Left ventricle myocardium superior (tissue), 1 donor: ENCODE measurements around the gene CNDP1. TPM values are rescaled to one million over a fixed set of nuclear protein-coding genes. Genes with fewer than 3 reads are reported as not detected.
"Not testable (repeated sequence)": the region's sequence is repeated elsewhere in the genome, so short reads cannot be mapped to it uniquely, and the experiment has no call there.

ENCODE experiments used
- ATAC-seq: fragments of 200-7000 bp; cut with Tn5 transposase; one replicate; pipeline ENCODE4 v1.9.1; 2020; ENCODE audit warnings: mild to moderate bottlenecking, moderate library complexity
- DNase-seq: peaks from one replicate; pipeline ENCODE4 v3.0.0-alpha.2; 2020
- intact Hi-C: fragments of 100-400 bp; cut with micrococcal nuclease; formaldehyde crosslinking; loops from one replicate; pipeline ENCODE4 v1.11.0; 2022
- total RNA-seq: library from RNA; stranded (reverse); fragmentation: NEBNext Ultra II Directional; extraction: Animal tissue kit (Norgen Biotek cat#: 25700); gene quantifications from one replicate; pipeline ENCODE4 v1.2.1, GENCODE V29; 2021
- donor health status: DM: no; HTN: yes; CAD: no; lungs with severe emphysema.

CNDP1 gene
- total RNA-seq, 1 donor from 2014 or later, result not detected

DNA sequence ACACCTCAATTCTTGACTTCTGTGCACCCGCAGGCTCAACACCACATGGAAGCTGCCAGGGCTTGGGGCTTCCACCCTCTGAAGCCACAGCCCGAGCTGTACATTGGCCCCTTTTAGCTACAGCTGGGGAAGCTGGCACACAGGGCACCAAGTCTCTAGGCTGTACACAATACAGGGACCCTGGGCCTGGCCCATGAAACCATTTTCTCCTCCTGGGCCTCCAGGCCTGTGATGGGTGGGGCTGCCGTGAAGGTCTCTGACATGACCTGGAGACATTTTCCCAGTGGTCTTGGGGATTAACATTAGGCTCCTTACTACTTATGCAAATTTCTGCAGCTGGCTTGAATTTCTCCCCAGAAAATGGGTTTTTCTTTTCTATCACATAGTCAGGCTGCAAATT is 31.7 kb downstream of the CNDP1 start:
- DNase-seq, ATAC-seq: not testable (repeated sequence)

DNA sequence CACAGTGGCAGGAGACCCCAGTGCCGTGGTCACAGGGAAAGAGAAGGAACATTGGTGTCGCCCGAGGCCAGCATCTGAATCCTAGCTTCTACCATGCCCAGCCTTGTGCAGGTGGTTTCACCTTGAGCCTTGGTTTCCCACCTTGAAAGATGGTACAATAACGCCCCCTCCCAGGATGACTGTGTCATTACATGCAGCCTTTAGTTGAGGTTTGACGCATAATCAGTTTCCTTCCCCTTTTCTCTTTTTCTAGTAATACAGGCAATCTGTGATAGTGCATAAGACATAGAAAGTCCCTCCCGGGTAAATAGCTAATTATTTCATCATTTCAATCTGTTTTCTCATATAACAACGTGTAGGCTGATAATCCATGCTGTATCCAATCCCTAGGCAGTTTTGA is 33.5 kb downstream of the CNDP1 start:
- DNase-seq (no peak), ATAC-seq (no peak)
- intact Hi-C loops, result no loop called here

More for the DNA sequence above, 31.7 kb downstream of the CNDP1 start:
- intact Hi-C loops, result not testable (repeated sequence)

DNA sequence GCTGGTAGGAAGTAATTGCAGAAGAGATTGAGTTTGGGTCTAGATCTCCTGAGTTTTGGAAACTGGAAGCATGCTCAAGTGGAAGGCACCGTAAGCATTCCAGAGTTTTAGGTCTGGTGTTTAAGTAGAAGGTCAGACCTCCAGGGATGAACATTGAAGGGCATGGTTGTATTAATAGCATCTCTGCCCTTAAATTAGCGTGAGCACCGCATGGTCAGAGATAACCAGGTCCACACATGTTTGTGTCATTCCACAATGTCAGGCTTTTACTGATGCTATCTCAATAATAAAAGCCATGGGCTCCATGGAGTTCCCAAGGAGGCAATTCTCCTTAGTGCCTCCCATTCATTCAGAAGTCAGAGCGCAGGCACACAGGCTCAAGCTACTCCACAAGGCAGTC is 35.1 kb downstream of the CNDP1 start:
- ATAC-seq (peak; percentile 51), DNase-seq (no peak)
- intact Hi-C loops, result no loop called here

DNA sequence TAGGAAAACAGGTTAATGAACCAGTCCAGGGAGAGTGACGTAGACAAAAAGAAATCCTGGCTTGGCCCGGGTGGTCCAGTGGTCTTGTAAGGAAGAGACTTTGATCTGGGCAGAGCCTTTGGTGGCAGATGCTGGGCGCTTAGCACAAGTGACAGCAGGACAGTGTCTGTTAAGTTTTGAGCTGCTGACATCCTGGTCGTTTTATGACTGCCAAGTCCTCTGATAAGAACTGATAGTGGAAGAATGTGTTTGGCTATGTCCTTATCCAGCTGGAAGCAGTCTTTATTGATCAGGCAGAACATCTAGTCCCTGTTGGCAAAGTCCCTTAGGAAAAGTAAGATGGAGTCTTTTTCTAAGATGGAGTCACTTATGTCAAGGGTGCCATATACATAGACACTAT is 36.0 kb downstream of the CNDP1 start:
- DNase-seq (no peak), ATAC-seq (peak; percentile 69)
- intact Hi-C loops, result no loop called here

DNA sequence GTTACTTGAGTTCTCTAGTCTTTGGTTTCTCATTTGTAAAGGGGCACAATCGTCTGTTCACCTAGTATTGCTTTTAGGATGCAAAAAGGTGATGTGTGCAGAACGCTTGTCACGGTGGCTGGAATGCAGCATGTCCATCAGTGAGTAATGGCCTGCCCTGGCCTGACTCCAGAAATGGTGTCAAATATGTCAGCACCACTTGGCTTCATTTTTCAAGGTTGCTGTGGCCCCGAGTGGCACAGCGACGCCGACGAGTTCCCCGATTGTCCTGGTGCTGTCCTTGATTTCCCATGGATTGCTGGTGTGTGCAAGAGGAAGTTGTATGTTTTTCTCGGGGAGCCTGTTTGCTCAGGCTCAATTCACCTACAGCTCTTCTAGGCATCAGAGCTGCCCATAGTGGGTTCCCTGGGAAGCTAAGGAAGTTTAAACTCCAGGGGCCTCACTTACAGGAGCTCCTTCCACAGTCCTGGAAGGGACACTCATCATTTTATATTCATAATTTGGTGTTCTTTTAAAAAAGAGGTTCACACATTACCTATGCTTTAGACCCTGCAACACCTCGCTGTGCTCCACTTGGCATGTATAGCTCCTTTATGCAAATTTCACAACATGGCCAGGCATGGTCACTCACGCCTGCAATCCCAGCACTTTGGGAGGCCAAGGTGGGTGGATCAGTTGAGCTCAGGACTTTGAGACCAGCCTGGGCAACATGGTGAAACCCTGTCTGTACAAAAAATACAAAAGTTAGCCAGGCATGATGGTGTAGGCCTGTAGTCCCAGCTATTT is 37.8 kb downstream of the CNDP1 start:
- peak; percentile 70 for ATAC-seq
- peak; percentile 51 for DNase-seq
- intact Hi-C loops, result no loop called here

DNA sequence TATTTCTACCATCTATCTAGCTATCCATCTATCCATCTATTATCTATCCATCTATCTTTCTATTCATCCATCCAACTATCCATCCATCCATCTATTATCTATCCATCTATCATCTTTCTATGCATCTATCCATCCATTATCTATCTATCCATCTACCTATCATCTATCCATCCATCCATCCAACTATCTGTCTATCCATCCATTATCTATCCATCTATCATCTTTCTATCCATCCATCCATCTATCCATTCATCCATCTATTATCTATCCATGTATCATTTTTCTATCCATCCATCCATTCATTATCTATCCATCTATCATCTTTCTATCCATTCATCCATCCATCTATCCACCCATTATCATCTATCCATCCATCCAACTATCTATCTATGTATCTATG is 38.8 kb downstream of the CNDP1 start:
- ATAC-seq (no peak), DNase-seq (no peak)
- intact Hi-C loops, result no loop called here

DNA sequence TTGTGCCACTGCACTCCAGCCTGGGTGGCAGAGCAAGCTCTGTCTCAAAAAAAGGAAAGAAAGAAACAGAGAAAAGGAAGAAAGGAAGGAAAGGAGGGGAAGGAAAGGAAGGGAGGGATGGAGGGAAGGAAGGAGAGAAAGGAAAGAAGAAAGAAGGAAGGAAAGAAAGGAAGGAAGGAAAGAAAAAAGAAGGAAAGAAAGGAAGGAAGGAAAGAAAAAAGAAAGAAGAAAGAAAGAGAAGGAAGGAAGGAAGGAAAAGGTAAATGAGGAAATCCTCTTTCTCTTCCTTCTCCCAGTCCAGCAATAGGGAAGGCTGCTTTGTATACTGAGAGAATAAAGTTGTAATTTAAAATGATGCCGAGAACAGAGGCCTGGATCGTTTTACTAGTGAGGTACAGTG is 40.6 kb downstream of the CNDP1 start:
- ATAC-seq (no peak), DNase-seq (no peak)
- intact Hi-C loops, result no loop called here

DNA sequence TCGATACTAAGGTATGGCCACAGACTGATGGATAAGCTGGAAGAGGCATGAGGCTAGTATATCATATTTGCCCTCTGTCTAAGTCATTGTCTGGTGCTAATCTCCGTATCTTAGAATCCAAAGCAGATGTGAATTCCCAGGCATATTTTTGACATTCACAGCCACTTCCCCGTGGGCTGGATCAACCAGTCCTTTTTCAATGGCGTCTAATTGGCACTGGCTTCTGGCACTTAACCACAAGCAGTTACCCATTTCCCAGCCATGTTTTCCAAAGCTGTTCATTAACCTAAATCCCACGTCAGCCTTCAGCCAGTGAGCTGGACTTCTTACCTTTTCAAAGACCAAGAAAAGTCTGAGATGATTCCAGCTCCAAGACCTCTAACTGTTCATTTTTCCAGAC is 42.7 kb downstream of the CNDP1 start:
- intact Hi-C loops, result no loop called here
- DNase-seq (no peak), ATAC-seq (no peak)

DNA sequence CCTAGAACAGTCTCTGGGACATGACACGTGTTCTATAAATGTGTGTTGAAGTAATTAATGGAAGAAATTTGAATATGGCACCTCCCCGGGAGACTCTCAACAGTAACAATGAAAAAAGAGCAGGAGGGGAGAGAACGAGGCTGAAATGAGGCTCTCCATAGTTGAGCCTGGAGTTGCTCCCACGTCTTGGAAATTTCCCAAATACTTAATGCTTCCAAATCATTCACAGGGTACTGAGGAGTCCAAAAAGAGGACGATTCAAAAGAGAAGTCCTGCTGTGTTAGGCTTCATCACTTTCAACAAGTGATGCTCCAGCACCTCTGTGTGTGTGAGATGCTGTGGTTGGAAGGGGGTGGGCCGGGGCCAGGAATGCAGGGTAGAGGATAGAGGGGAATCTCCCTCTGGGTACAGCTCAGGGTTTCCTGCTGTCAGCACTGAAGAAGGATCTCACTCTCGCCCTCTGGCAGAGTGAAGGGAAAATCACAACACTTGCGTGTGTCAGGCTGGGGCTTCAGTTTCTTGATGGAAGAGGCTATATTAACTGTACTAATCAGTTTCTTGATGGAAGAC is 45.3 kb downstream of the CNDP1 start:
- no peak for DNase-seq
- intact Hi-C loops, result no loop called here
- ATAC-seq, result no peak

DNA sequence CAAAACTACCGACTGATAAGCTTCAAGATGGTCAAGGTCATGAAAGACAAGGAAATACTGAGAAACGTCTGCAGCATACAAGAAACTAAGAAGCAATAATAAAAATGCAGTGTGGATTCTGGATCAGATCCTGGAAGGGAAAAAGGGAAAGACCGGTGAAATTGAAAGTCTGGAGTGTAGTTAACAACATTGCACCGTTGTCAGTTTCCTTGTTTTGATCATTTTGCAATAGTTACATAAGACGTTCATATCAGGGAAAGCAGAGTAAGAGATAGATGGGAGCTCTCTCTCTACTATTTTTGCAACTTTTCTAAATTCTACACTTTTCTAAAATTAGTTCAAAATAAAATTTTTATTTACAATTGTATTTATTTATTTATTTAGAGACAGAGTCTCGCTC is 48.3 kb downstream of the CNDP1 start:
- no peak for DNase-seq
- intact Hi-C loops, result no loop called here
- ATAC-seq, result no peak

DNA sequence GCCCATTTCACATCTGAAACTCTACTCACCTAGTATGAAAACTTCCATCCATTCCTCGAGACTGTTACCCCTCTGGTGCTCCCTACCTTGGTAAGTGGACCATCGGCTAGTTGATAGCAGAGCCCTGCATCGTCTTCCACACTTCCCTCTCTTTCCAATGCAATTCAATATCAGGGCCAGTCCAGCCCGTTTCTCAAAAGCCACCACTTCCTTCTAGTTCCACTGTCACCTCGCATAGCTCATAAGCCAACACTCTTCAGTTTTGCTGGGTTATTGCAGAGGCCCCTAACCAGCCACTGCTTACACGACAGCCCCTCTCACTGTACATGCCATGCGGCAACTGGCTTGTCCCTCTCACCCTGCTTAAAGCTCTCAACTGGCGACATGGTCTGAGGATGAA is 53.1 kb downstream of the CNDP1 start:
- no peak for DNase-seq
- intact Hi-C loops, result no loop called here
- no peak for ATAC-seq

DNA sequence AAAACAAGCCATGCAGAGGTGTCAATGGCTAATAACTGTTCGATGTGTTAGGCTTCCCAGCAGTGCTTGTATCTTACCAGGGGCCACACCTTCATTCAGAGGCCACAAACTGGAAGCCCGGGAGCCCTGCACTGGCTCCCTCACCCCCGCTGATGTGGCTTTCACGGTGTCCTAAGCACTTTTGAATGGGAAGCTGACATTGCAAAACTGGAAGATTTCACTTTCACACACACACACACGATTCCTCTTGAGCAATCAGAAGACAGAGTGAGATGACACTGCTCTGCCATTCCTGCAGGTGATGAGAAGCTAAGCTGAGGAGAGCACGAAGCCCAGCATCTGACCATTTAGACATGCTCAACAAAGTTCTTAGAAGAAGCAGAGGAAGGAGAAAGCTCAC is 54.7 kb downstream of the CNDP1 start:
- ATAC-seq (peak; percentile 35), DNase-seq (no peak)
- intact Hi-C loops, result no loop called here

DNA sequence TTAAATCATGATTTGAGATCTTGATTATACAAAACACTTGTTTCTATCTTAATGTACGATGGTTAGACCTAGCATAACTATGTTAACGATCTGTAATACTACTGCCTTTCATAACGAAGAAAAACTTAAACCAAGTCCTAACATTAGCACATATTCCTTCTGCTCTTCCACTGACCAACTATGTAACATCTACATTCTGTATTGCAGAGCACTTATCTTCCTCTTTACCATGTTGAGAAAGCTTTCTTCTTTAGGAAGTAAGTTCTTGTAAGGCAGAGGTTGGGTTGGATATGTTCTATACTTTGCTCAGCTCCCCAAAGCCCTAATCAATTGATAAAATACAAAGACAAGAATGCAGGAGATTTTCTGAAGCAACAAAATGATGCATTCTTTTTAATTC is 55.5 kb downstream of the CNDP1 start:
- no peak for DNase-seq
- intact Hi-C loops, result no loop called here
- ATAC-seq, result no peak

DNA sequence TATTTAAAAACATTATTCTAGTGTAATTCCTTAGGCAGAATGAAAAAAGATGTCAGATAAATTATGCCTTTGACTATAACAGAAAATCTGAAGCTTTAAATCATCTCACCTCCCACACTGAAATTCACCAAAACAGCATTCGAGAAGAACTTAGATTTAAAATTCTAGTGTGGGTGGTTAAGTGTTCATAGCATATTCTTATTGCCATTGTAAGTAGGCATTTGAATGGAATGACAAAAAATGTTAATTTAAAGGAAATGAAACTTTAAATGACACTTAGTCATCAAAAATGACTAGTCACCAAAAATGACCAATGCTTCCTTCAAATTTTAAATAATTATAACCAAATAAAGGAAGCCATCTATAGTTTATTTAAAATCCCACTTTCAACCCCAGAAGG is 56.4 kb downstream of the CNDP1 start:
- no peak for DNase-seq
- intact Hi-C loops, result no loop called here
- ATAC-seq, result no peak

DNA sequence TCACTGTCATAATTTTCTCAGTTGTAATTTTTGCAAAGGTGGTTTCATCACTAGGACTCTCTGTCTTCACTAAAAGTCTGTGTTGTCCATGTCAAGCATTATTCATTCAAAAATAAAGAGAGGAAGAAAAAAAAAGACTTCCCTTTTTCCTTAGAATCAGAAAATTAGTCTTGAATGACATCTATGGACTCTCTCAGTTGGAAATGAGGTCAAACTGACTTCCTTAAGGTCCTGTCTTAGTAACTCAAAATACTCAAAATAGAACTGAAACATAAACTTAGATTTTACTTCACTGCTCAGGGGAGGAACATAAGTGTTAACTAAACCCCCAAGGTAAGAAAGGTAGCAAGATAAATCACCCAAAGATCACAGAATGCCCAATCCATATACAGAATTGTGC is 61.1 kb downstream of the CNDP1 start:
- ATAC-seq (no peak), DNase-seq (no peak)
- intact Hi-C loops, result no loop called here

DNA sequence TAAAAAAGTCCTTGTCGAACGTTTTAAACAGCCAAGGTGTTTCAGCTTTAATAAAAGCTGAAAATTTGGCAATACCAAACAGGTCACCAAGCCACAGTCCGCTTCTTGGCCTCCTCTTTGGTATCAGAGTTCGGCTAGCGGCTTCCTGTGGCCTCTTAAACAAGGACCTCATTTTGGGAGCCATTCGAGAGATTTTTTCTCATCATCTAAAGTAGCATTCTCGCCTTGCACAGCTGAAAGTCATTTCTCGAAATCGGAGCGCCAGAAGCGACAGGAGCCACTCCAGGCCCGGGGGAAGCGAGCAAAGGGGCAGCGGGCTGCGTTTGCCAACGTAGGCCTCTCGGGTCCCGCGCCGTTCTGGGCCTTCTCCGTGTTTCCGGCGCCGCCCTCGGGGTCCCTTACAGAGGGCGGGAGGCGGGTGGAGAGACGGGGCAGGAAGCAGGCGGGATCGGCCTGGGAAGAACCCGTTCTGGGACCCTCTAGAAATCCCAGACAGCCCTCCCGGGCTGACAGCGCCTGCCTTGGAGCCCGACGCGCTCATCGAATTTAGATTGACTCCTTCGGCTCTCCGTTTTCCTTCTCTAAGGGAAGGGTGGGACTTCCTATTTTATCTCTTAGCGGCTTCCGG is 62.8 kb downstream of the CNDP1 start:
- intact Hi-C loops, result no loop called here
- DNase-seq (peak; percentile 83), ATAC-seq (peak; percentile 71)

DNA sequence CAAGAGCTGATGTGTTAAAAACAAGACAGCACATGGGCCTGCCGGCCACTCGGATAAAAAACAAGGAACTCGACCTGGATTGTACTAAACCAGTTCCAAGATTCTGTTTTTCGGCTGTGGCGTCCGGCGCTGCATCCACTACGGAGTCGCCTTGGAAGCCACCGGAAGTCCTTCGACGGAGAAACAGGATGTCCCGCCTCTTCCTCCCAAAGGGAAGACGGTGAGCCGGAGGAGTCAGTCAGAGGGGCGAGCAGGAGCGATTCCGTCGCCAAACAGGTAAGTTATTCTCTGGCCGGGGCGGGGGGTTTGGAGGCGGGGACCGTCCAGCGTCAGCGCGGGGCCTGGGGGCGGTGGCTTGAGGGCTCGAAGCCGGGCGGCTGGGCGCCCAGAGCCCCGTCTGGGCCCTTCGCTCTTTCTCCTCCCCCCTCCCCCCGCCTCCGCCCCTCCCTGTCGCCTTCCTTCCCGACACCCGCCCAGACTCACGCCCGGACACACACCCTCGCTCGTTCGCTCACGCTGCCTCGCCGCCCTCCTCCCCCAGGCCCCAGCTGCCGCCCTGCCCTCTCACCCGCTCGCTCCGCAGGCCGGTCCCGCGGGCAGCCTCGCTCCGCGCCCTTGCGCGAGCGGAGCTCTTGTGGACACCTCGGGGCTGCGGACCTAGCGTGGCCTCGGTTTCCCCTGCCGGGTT is 63.5 kb downstream of the CNDP1 start, which contains the start of gene ZNF407:
Gene ZNF407, plus strand, starts transcription at position 209 of the 688 bp plus-strand sequence. CDS start 33,150 bp downstream, outside the sequence.
- DNase-seq (peak; percentile 89), ATAC-seq (peak; percentile 94)
- intact Hi-C loops, result no loop called here

DNA sequence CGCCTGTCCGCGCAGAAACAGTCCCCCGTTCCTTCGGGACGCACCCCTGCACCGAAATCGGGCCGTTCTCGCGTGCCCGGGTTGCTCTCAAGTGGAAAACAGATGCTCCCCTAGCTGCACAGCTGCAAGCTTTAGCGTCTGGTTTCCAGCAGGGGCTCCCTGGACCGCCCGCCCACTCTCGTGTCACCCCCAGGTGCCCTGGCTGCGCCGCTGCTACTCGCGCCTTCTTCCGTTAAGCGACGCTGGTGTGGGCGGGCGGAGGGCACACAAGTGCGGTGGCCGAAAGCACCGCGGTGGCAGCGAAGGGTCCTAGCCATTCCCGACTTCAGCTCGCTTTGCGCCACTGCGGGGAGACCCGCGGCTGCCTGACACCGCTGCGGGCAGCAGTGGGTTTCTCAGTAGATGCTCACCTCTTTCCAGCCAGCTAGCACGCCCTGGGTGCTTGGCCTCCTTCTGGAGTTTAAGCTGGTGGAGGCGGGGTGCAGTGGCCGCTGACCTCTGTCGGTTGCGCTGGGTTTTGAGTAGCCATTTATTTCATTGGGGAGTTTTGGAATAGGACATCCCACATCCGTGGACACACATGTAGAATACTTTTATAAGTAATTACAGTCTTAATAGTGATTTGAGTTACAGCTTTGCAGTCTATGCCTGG is 64.2 kb downstream of the CNDP1 start:
- DNase-seq (peak; percentile 73), ATAC-seq (peak; percentile 59)
- intact Hi-C loops, result no loop called here

DNA sequence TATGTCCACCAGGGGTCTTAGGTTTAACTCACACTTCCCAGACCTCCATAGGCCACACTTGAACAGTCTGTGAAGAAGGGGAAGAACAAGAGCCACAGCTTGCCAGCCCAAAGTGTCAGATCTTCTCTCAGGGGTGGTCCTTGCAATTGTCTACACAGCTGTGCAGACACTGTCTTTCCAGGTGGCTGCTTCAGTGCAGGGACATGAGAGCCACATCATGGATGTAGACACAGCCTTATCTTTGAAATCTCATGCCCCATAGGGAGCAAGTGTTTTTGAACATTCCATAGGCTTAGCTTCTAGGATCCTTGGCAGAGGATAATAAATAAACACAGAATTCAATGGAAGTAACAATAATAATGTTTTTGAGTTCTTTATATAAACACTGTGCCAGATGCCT is 70.1 kb downstream of the CNDP1 start:
- DNase-seq (no peak), ATAC-seq (no peak)
- intact Hi-C loops, result no loop called here

DNA sequence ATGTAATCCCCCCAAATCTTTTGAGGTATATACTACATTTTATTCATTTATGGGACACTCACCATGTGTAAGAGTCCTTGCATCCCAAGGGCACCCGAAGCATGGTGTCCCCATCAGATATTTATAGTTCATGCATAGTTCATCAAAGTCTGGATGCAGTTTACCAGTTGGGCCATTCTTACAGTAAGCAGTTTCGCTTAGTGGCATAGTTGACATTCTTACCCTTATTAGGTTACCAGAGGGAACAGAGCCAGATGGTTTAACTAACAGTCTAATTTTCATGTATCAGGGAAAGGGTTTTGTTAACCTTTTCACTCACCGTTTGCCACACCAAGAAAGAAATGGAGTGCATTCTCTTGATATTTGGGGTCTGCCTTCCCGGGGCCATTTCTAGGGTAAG is 70.5 kb downstream of the CNDP1 start:
- ATAC-seq, result peak; percentile 58
- intact Hi-C loops, result no loop called here
- no peak for DNase-seq
